Ishikawa (cell line): ENCODE measurements around the gene COQ8B.

Experiments
- CEBPB ChIP-seq: IDR thresholded peaks from 2 replicates; pipeline ENCODE4 v1.6.1; 2012
- CREB1 ChIP-seq: IDR thresholded peaks from 2 replicates; pipeline ENCODE4 v1.6.1; 2012; ENCODE audit warnings: low read depth
- EGR1 ChIP-seq: IDR thresholded peaks from 2 replicates; pipeline ENCODE4 v1.6.1; 2012
- EP300 ChIP-seq: IDR thresholded peaks from 2 replicates; pipeline ENCODE4 v1.6.1; 2012; ENCODE audit warnings: borderline replicate concordance
- FOXM1 ChIP-seq: IDR thresholded peaks from 2 replicates; pipeline ENCODE4 v1.6.1; 2012; ENCODE audit warnings: low read depth, borderline replicate concordance
- MAX ChIP-seq: IDR thresholded peaks from 2 replicates; pipeline ENCODE4 v1.6.1; 2012
- NFIC ChIP-seq: IDR thresholded peaks from 2 replicates; pipeline ENCODE4 v1.6.1; 2012
- RAD21 ChIP-seq: IDR thresholded peaks from 2 replicates; pipeline ENCODE4 v1.6.1; 2012; ENCODE audit warnings: low read depth
- REST ChIP-seq: IDR thresholded peaks from 2 replicates; pipeline ENCODE4 v1.6.1; 2012; ENCODE audit warnings: low read depth, mild to moderate bottlenecking
- TAF1 ChIP-seq: IDR thresholded peaks from 2 replicates; pipeline ENCODE4 v1.6.1; 2012; ENCODE audit warnings: low read depth, mild to moderate bottlenecking
- TCF12 ChIP-seq: IDR thresholded peaks from 2 replicates; pipeline ENCODE4 v1.6.1; 2012; ENCODE audit warnings: low read depth
- TEAD4 ChIP-seq: IDR thresholded peaks from 2 replicates; pipeline ENCODE4 v1.6.1; 2012
- USF1 ChIP-seq: IDR thresholded peaks from 2 replicates; pipeline ENCODE4 v1.6.1; 2012
- YY1 ChIP-seq: IDR thresholded peaks from 2 replicates; pipeline ENCODE4 v1.6.1; 2012; ENCODE audit warnings: low read depth
- ZBTB7A ChIP-seq: IDR thresholded peaks from 2 replicates; pipeline ENCODE4 v1.6.1; 2012; ENCODE audit warnings: low read depth

The COQ8B gene

GRCh38 chr19:40662925-40663694 lies 53.6 kb downstream of the COQ8B start:
- TF ChIP-seq EP300 (no peak), FOXM1 (peak; percentile 48; the same call in 1 of the 2 replicates), RAD21 (peak; percentile 97), CEBPB (no peak), TAF1 (peak; percentile 34; the same call in 1 of the 2 replicates), EGR1 (peak; percentile 67), YY1 (no peak), ZBTB7A (peak; percentile 50; the same call in 1 of the 2 replicates), MAX (peak; percentile 99), NFIC (peak; percentile 17; the same call in 1 of the 2 replicates), CREB1 (no peak), TEAD4 (peak; percentile 58; the same call in 1 of the 2 replicates), REST (no peak), USF1 (peak; percentile 95), TCF12 (no peak; the same call in 1 of the 2 replicates)

GRCh38 chr19:40661616-40662015 lies 55.1 kb downstream of the COQ8B start:
- no peak for TF ChIP-seq ZBTB7A
- TF ChIP-seq REST = no peak
- TF ChIP-seq EP300 = no peak
- no peak for TF ChIP-seq TCF12
- TF ChIP-seq EGR1 = no peak
- TF ChIP-seq FOXM1 = no peak
- TF ChIP-seq YY1 = no peak
- TF ChIP-seq TEAD4 = no peak
- TF ChIP-seq RAD21 = no peak
- TF ChIP-seq CEBPB = no peak
- TF ChIP-seq NFIC = no peak
- no peak for TF ChIP-seq USF1
- TF ChIP-seq CREB1 = no peak
- no peak for TF ChIP-seq TAF1
- no peak for TF ChIP-seq MAX

GRCh38 chr19:40659566-40659965 lies 57.1 kb downstream of the COQ8B start:
- TF ChIP-seq TCF12 (no peak), USF1 (no peak), CREB1 (no peak), FOXM1 (no peak), RAD21 (no peak), NFIC (no peak), YY1 (no peak), TEAD4 (no peak), CEBPB (no peak), EP300 (no peak), ZBTB7A (no peak), TAF1 (no peak)

GRCh38 chr19:40659116-40659515 lies 57.6 kb downstream of the COQ8B start:
- TF ChIP-seq USF1 (no peak), ZBTB7A (no peak), TCF12 (no peak), TEAD4 (no peak), CEBPB (no peak), CREB1 (no peak)

- no peak for TF ChIP-seq RAD21
These were observed 58.7 kb downstream of the COQ8B start for GRCh38 chr19:40658031-40658430.
